Measurements from ENCODE around the gene ARHGAP5.

Gene ARHGAP5

DNA sequence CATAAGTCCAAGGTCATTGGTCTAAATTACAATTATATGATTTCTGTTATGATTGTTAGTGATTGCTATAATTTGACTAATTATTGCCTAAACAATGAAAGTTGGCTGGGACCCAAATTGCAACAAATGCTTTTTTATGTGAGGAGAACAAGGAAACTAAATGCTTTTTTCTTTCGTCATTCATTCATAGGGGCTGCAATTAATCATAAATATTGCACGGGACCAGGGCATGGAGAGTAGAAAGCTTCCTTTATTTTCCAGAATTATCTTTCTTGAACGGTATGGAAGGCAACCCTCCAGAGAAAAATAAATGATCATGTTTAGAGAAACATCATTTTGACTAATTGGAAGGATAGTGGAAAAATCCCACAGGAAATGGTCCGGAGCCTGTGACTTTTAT, 32.6 kb upstream of the ARHGAP5 start:
- Histone ChIP-seq H3K9ac (ENCODE audit: low read length) (no peak overlapping the region), H3K27ac (ENCODE audit: low read depth, low read length, poor library complexity, severe bottlenecking) (no peak overlapping the region), H3K4me2 (ENCODE audit: low read length) (no peak overlapping the region), H4K20me1 (ENCODE audit: insufficient read depth, low read length) (no peaks in the 10 kb centered on the region), H3K4me3 (ENCODE audit: low read depth, low read length, poor library complexity, severe bottlenecking) (no peak overlapping the region), H3K9me2 (ENCODE audit: low read depth, low read length) (no peaks in the 10 kb centered on the region), H3K9me3 (ENCODE audit: low read length) (no peaks in the 10 kb centered on the region), H3K27me3 (ENCODE audit: insufficient read depth, low read length) (no peaks in the 10 kb centered on the region), H3K36me3 (ENCODE audit: insufficient read depth, low read length) (no peaks in the 10 kb centered on the region), H3F3A (ENCODE audit: insufficient read depth, low read length) (no peaks in the 10 kb centered on the region), H3K4me1 (ENCODE audit: insufficient read depth, low read length, severe bottlenecking) (no peaks in the 10 kb centered on the region), H2AFZ (ENCODE audit: low read length) (no peak overlapping the region), H3K79me2 (ENCODE audit: insufficient read depth, low read length) (no peaks in the 10 kb centered on the region)
- TF ChIP-seq EZH2 (IDR thresholded peaks at IDR 0.05; ENCODE audit: borderline replicate concordance, low read length), result no peak
- TF ChIP-seq, protein P1, sequence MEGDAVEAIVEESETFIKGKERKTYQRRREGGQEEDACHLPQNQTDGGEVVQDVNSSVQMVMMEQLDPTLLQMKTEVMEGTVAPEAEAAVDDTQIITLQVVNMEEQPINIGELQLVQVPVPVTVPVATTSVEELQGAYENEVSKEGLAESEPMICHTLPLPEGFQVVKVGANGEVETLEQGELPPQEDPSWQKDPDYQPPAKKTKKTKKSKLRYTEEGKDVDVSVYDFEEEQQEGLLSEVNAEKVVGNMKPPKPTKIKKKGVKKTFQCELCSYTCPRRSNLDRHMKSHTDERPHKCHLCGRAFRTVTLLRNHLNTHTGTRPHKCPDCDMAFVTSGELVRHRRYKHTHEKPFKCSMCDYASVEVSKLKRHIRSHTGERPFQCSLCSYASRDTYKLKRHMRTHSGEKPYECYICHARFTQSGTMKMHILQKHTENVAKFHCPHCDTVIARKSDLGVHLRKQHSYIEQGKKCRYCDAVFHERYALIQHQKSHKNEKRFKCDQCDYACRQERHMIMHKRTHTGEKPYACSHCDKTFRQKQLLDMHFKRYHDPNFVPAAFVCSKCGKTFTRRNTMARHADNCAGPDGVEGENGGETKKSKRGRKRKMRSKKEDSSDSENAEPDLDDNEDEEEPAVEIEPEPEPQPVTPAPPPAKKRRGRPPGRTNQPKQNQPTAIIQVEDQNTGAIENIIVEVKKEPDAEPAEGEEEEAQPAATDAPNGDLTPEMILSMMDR (IDR thresholded peaks at IDR 0.05; ENCODE audit: low read length), result no peak

DNA sequence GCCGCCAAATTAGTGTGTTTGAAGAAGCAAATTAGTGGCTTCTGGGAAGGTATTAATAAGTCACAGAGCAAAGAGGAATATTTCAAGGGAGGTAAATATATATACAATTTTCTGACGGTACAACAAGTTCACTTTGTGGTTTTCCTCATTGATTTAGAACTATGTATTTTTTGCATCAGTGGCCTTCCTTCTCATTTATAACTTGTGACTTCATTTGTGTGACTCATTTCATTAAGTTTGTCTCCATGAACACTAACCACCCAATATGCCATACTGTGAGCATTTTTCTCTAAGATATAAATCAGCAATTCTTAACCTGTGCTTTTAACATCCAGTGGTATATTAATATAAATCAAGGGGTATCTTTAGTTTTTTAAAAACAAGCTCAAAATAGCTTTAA, 29.3 kb upstream of the ARHGAP5 start:
- Histone ChIP-seq H3K36me3 (ENCODE audit: insufficient read depth, low read length) (no peaks in the 10 kb centered on the region), H3K79me2 (ENCODE audit: insufficient read depth, low read length) (no peaks in the 10 kb centered on the region), H3K4me2 (ENCODE audit: low read length) (no peak overlapping the region)

DNA sequence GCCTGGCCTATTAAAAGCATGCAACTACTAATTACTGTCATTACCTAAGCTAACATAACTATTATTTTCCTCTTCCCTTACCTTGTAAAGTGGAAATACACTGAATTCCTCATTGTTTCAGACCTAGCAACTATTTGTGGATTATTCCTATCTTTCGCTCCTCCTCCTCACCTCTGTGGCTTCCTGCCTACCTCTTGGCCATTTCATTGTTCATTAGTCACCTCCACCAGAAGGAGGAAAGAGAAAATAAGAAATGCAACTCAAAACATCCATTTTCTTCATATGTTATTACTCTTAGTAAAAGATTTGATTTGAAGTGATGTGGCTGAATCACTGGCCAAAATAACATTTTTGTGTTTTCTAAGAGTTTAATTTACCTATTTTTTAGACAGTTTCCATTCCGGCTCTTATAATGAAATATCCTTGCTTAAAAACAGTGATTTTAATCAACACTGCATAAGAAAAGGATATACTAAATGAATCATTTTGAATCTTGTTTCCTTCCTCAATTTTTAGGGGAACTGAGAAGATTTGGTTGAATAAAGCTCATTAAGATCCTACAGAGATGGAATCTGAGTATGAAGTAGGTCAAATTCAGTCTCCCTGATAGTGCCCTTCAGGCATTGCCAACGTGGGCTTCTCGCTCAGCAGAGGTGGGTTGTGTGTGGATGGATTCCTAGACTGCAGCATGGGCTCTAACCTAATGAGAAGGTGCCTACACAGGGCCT, 27.6 kb upstream of the ARHGAP5 start:
- H3K27me3 ChIP-seq (ENCODE audit: insufficient read depth, low read length), result no peaks in the 10 kb centered on the region
- no peak overlapping the region for H3K27ac ChIP-seq (ENCODE audit: low read depth, low read length, poor library complexity, severe bottlenecking)
- no peaks in the 10 kb centered on the region for H3F3A ChIP-seq (ENCODE audit: insufficient read depth, low read length)
- H2AFZ ChIP-seq (ENCODE audit: low read length), result no peak overlapping the region
- no peak for TF ChIP-seq EZH2 (IDR thresholded peaks at IDR 0.05; ENCODE audit: borderline replicate concordance, low read length)
- TF ChIP-seq, protein P1 (IDR thresholded peaks at IDR 0.05; ENCODE audit: low read length), result no peak
- no peaks in the 10 kb centered on the region for H3K79me2 ChIP-seq (ENCODE audit: insufficient read depth, low read length)
- H3K4me2 ChIP-seq (ENCODE audit: low read length), result no peak overlapping the region
- no peaks in the 10 kb centered on the region for H3K4me1 ChIP-seq (ENCODE audit: insufficient read depth, low read length, severe bottlenecking)
- H4K20me1 ChIP-seq (ENCODE audit: insufficient read depth, low read length), result no peaks in the 10 kb centered on the region
- no peaks in the 10 kb centered on the region for H3K9me2 ChIP-seq (ENCODE audit: low read depth, low read length)
- H3K9ac ChIP-seq (ENCODE audit: low read length), result no peak overlapping the region
- H3K4me3 ChIP-seq (ENCODE audit: low read depth, low read length, poor library complexity, severe bottlenecking), result no peak overlapping the region
- no peaks in the 10 kb centered on the region for H3K36me3 ChIP-seq (ENCODE audit: insufficient read depth, low read length)
- H3K9me3 ChIP-seq (ENCODE audit: low read length), result no peaks in the 10 kb centered on the region

More for the DNA sequence above, 29.3 kb upstream of the ARHGAP5 start:
- H3K9ac ChIP-seq (ENCODE audit: low read length), result no peak overlapping the region
- H3K4me3 ChIP-seq (ENCODE audit: low read depth, low read length, poor library complexity, severe bottlenecking), result no peak overlapping the region
- no peaks in the 10 kb centered on the region for H3K9me3 ChIP-seq (ENCODE audit: low read length)
- no peaks in the 10 kb centered on the region for H3K4me1 ChIP-seq (ENCODE audit: insufficient read depth, low read length, severe bottlenecking)
- no peaks in the 10 kb centered on the region for H4K20me1 ChIP-seq (ENCODE audit: insufficient read depth, low read length)
- no peaks in the 10 kb centered on the region for H3K9me2 ChIP-seq (ENCODE audit: low read depth, low read length)
- H2AFZ ChIP-seq (ENCODE audit: low read length), result no peak overlapping the region
- H3F3A ChIP-seq (ENCODE audit: insufficient read depth, low read length), result no peaks in the 10 kb centered on the region
- H3K27me3 ChIP-seq (ENCODE audit: insufficient read depth, low read length), result no peaks in the 10 kb centered on the region
- TF ChIP-seq, protein P1 (IDR thresholded peaks at IDR 0.05; ENCODE audit: low read length), result no peak
- TF ChIP-seq EZH2 (IDR thresholded peaks at IDR 0.05; ENCODE audit: borderline replicate concordance, low read length), result no peak
- no peak overlapping the region for H3K27ac ChIP-seq (ENCODE audit: low read depth, low read length, poor library complexity, severe bottlenecking)

All from OCI-LY1 (cell line).